Thyroid gland (tissue), 4 donors: ENCODE data around the gene RAB21.

Experiments
- CTCF ChIP-seq, 6 experiments: fragments of 200-600 bp in 3 of 6; fragments of 450-650 bp in 3 of 6; sonication (generic) in 3 of 6; IDR thresholded peaks; one replicate each; pipeline ENCODE4 v1.5.1; 2016 to 2019; ENCODE audit warnings: antibody characterized with exemption in 6 of 6, mild to moderate bottlenecking in 2 of 6, inconsistent platforms in 1 of 6, moderate library complexity in 1 of 6
- POLR2A ChIP-seq, 2 donors: fragments of 450-650 bp; IDR thresholded peaks; one replicate each; pipeline ENCODE4 v1.6.1; 2017; ENCODE audit warnings: antibody characterized with exemption in 2 of 2, mild to moderate bottlenecking in 2 of 2, moderate library complexity in 1 of 2

GRCh38 chr12:71708658-71709057, 46.0 kb upstream of the RAB21 start:
- no peak for TF ChIP-seq POLR2A (IDR thresholded peaks at IDR 0.05)
- no peak for TF ChIP-seq CTCF (IDR thresholded peaks at IDR 0.05)
